ENCODE data around the gene RAB11FIP4. TPM values are rescaled to one million over a fixed set of nuclear protein-coding genes. Genes with fewer than 3 reads are reported as not detected.

The RAB11FIP4 gene
- total and polyA plus RNA-seq, 9 of the 15 experiments (the other 6 are each of a cell fraction or from before 2014, with no cell fraction given) = 0.62 to 16.6 (median 8.9) TPM

DNA sequence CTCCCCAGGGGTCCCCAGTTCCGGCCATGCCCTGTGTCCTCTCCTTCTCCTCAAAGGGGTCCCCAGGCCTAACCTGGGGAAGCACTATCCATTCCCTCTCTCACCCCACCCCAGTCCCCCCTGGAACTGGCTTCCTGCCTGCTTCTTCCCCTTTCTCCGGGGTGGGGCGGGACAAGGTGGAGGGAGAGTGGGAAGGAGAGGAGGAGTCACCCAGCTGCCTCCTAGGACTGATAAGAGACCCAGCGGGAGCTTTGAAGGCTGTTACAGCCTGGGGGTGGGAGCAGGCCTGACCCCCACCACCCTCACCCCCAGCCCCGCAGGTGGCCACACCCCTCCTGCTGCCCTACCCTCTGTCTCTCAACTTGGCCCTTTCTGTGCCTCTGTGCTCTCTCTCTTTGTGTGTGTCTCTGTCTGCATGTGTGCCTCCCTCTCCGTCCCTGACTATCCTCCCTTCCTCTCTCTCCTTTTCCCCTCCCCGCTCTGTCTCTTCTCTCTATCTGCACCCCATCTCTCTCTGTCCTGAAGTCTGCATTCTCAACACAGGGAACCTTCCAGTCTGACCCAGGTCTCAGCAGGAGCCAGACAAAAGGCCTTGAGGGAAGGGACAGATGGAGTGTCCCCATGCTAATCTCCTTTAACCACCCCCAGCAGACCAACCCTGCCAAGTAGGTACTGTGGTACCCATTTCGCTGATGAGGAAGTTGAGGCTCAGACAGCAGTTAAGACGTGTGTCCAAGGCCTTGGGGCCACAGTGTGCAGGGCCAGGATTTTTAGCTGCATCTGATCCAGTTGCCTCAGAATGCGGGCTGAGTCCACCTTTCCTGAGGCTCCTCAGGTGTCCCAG lies 66.1 kb downstream of the RAB11FIP4 start (continued):
- TF ChIP-seq TFAM (CRISPR knock-in tag; conservative IDR thresholded peaks at IDR 0.05) (no peak), ZNF668 (CRISPR knock-in tag; IDR thresholded peaks at IDR 0.05) (no peak), SOX6 (IDR thresholded peaks at IDR 0.05) (no peak), SP1 (CRISPR knock-in tag; IDR thresholded peaks at IDR 0.05) (no peak), NUFIP1 (IDR thresholded peaks at IDR 0.05; ENCODE audit: partially characterized antibody) (no peak), POU5F1 (IDR thresholded peaks at IDR 0.05; ENCODE audit: borderline replicate concordance, low read depth, low read length, partially characterized antibody) (no peak), ZNF384 (IDR thresholded peaks at IDR 0.05; ENCODE audit: low read depth, low read length) (no peak)
- TF ChIP-seq, protein P1, sequence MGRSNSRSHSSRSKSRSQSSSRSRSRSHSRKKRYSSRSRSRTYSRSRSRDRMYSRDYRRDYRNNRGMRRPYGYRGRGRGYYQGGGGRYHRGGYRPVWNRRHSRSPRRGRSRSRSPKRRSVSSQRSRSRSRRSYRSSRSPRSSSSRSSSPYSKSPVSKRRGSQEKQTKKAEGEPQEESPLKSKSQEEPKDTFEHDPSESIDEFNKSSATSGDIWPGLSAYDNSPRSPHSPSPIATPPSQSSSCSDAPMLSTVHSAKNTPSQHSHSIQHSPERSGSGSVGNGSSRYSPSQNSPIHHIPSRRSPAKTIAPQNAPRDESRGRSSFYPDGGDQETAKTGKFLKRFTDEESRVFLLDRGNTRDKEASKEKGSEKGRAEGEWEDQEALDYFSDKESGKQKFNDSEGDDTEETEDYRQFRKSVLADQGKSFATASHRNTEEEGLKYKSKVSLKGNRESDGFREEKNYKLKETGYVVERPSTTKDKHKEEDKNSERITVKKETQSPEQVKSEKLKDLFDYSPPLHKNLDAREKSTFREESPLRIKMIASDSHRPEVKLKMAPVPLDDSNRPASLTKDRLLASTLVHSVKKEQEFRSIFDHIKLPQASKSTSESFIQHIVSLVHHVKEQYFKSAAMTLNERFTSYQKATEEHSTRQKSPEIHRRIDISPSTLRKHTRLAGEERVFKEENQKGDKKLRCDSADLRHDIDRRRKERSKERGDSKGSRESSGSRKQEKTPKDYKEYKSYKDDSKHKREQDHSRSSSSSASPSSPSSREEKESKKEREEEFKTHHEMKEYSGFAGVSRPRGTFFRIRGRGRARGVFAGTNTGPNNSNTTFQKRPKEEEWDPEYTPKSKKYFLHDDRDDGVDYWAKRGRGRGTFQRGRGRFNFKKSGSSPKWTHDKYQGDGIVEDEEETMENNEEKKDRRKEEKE (IDR thresholded peaks at IDR 0.05; ENCODE audit: borderline replicate concordance in 1 of 2, control insufficient read depth in 1 of 2, low read depth in 2 of 2, low read length in 1 of 2) = no peak
- TF ChIP-seq, protein P2, sequence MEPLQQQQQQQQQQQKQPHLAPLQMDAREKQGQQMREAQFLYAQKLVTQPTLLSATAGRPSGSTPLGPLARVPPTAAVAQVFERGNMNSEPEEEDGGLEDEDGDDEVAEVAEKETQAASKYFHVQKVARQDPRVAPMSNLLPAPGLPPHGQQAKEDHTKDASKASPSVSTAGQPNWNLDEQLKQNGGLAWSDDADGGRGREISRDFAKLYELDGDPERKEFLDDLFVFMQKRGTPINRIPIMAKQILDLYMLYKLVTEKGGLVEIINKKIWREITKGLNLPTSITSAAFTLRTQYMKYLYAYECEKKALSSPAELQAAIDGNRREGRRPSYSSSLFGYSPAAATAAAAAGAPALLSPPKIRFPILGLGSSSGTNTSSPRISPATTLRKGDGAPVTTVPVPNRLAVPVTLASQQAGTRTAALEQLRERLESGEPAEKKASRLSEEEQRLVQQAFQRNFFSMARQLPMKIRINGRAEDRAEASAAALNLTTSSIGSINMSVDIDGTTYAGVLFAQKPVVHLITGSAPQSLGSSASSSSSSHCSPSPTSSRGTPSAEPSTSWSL (CRISPR knock-in tag; IDR thresholded peaks at IDR 0.05; ENCODE audit: borderline replicate concordance) = no peak
- TF ChIP-seq, protein P3, sequence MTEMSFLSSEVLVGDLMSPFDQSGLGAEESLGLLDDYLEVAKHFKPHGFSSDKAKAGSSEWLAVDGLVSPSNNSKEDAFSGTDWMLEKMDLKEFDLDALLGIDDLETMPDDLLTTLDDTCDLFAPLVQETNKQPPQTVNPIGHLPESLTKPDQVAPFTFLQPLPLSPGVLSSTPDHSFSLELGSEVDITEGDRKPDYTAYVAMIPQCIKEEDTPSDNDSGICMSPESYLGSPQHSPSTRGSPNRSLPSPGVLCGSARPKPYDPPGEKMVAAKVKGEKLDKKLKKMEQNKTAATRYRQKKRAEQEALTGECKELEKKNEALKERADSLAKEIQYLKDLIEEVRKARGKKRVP (CRISPR knock-in tag; IDR thresholded peaks at IDR 0.05) = no peak
- TF ChIP-seq, protein P4, sequence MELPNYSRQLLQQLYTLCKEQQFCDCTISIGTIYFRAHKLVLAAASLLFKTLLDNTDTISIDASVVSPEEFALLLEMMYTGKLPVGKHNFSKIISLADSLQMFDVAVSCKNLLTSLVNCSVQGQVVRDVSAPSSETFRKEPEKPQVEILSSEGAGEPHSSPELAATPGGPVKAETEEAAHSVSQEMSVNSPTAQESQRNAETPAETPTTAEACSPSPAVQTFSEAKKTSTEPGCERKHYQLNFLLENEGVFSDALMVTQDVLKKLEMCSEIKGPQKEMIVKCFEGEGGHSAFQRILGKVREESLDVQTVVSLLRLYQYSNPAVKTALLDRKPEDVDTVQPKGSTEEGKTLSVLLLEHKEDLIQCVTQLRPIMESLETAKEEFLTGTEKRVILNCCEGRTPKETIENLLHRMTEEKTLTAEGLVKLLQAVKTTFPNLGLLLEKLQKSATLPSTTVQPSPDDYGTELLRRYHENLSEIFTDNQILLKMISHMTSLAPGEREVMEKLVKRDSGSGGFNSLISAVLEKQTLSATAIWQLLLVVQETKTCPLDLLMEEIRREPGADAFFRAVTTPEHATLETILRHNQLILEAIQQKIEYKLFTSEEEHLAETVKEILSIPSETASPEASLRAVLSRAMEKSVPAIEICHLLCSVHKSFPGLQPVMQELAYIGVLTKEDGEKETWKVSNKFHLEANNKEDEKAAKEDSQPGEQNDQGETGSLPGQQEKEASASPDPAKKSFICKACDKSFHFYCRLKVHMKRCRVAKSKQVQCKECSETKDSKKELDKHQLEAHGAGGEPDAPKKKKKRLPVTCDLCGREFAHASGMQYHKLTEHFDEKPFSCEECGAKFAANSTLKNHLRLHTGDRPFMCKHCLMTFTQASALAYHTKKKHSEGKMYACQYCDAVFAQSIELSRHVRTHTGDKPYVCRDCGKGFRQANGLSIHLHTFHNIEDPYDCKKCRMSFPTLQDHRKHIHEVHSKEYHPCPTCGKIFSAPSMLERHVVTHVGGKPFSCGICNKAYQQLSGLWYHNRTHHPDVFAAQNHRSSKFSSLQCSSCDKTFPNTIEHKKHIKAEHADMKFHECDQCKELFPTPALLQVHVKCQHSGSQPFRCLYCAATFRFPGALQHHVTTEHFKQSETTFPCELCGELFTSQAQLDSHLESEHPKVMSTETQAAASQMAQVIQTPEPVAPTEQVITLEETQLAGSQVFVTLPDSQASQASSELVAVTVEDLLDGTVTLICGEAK (IDR thresholded peaks at IDR 0.05) = no peak
- TF ChIP-seq, protein P4 (CRISPR knock-in tag; IDR thresholded peaks at IDR 0.05) = no peak

Measured in K562 (cell line).